ENCODE measurements around the gene AR.

- TF ChIP-seq POLR2A (IDR thresholded peaks at IDR 0.05; ENCODE audit: low read depth, low read length): no peak
- no peak for TF ChIP-seq MAZ (IDR thresholded peaks at IDR 0.05; ENCODE audit: borderline replicate concordance, low read depth, low read length)
- no peak for TF ChIP-seq CEBPB (IDR thresholded peaks at IDR 0.05; ENCODE audit: low read depth, low read length)
- TF ChIP-seq CTCF (conservative IDR thresholded peaks at IDR 0.05; ENCODE audit: low read depth, low read length): no peak
- no peak for TF ChIP-seq RFX5 (IDR thresholded peaks at IDR 0.05; ENCODE audit: low read depth, low read length)
- TF ChIP-seq MAFK (IDR thresholded peaks at IDR 0.05; ENCODE audit: low read depth, low read length): no peak
- TF ChIP-seq RAD21 (IDR thresholded peaks at IDR 0.05; ENCODE audit: low read length): no peak
- TF ChIP-seq NFE2L2 (IDR thresholded peaks at IDR 0.05; ENCODE audit: low read depth, low read length): no peak
- no peak for TF ChIP-seq USF2 (IDR thresholded peaks at IDR 0.05; ENCODE audit: low read depth, low read length)
- TF ChIP-seq CHD1 (IDR thresholded peaks at IDR 0.05; ENCODE audit: low read depth, low read length): no peak
- TF ChIP-seq ELK1 (IDR thresholded peaks at IDR 0.05; ENCODE audit: borderline replicate concordance, low read depth, low read length): no peak
- no peak for TF ChIP-seq SMC3 (IDR thresholded peaks at IDR 0.05; ENCODE audit: low read depth, low read length)
- no peak for TF ChIP-seq BHLHE40 (IDR thresholded peaks at IDR 0.05; ENCODE audit: low read depth, low read length)
These were observed 187.2 kb downstream of the AR start for GRCh38 chrX:67731061-67731460.

Measured in IMR-90 (cell line).